Effector CD8-positive, alpha-beta T cell (primary cell): ENCODE data around the gene PRDM16.
"Not testable (repeated sequence)": the region's sequence is repeated elsewhere in the genome, so short reads cannot be mapped to it uniquely, and the experiment has no call there.

Experiments used
- DNase-seq: peaks from one replicate; lab custom pipeline; 2025; lab: John Stamatoyannopoulos, UW

PRDM16 gene

DNA sequence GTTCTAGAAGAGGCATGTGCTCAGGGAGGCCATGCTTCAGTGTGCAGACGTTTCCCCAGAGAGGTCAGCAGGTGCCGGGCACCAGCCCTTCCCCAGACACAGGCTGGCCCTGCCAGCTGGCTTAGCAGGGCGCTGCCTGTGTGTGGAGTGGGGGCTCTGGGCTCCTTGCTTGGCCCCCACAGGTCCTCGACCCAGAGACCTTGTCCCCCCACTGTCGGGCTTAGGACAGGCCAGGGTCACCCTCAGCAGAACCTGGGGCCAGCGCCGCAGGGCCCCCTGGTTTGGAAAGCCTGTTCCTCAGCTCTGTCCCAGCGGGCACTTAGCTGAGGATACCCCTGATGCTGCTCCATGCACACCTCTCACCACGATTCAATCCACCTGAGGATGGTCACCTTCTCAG is 213.2 kb downstream of the PRDM16 start:
- no peak for DNase-seq

DNA sequence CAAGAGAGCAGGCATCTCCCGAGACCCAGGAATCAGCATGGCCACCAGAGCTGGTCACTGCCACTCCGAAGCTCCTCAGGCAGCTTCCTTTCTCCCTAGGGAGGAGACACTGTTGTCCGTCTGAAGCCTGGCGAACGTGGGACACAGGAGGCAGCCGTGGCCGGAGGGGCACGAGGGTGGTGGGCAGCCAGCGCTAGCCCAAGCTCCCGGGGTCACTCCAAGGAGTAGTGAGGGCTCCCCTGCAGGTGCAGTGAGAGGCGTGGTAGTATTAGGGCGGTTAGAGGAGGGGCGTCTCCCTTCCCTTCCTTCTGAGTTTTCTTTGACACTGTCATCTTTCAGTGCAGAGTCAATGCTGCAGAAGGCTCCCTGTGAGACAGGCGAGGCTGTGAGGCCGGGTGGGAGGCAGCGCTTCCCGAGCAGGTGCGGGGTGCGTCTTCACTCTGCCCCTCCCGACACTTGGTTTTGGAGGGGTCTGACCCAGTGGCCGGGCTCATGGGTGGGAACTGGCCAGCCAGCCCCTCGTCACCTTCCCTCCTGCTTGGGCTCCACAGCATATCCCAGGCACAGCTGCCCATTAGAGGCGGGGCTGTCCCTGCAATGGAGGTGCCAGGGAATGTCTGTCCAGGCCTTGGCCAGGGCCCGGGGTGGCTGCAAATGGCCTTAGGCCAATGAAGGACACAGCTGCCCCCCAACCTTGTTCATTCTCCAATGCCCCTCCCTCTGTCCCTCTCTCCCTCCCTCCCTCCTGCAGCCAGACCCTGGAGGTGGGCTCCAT is 213.8 kb downstream of the PRDM16 start:
- DNase-seq = no peak

DNA sequence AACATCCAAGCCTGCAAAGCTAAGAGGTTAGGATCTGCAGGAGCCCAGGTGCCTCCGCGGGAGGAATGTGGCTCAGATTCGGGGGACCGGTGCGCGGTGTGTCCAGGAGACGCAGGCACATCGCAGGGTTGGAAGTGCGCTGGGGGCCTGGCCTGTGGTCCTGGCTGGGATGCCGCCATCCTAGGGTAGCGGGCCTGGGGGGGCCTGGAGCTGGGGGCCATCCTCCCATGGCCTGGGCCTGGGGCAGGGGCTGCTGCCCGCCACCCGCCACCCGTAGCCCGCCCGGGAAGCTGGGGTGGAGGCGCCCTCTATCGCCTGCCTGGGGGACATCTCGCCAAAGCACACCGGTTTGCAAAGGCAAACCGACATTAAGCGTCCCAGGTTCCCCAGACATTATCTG is 214.8 kb downstream of the PRDM16 start:
- no peak for DNase-seq

DNA sequence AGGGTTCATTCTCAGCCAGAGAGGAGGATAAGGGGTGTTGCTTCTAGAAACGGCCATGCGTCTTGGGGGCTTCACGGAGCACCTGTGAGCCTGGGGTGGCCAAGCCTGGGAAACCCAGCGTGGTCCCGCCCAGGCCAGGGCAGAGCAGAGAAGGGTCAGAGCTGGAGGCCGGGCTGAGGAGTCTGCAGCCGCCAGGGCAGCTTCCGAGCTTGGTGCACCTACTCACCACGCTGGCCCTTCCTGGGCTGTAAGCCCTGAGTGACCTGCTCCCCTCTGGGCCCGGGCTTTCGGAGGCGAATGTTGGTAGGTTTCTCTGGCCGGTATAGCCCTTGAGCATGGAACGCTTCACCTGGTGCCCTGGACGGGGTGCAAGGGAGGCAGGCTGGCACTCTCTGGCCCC is 215.7 kb downstream of the PRDM16 start:
- DNase-seq = no peak

DNA sequence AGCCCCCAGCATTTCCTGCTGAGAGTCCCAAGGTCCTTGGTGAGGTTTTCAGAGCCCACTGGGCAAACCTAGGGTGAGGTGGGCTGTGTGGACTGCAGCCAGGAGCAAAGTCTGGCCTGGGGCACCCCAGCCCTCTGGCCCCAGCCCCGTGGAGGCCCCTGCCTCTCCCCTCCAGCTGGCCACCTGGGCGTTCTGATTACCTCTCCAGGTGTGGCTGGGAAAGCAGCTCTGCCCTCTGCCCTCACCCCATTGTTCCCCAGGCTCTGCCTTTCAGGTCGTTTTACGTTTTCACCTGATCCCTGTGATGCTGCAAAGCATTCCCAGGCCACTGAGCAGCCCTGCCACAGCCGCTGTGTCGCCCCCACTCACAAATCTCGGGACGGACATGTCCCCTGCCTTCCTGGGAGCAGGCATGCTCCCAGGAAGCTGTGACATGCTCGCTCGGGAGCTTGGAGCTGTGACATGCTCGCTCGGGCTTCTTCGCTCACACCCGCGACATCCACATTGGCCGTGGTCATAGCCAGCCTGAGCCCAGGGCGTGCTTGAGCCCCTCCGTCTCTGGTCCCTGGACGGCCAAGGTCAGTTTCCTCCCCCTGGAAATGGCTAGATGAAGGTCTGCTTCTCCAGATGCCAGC is 216.2 kb downstream of the PRDM16 start:
- no peak for DNase-seq

DNA sequence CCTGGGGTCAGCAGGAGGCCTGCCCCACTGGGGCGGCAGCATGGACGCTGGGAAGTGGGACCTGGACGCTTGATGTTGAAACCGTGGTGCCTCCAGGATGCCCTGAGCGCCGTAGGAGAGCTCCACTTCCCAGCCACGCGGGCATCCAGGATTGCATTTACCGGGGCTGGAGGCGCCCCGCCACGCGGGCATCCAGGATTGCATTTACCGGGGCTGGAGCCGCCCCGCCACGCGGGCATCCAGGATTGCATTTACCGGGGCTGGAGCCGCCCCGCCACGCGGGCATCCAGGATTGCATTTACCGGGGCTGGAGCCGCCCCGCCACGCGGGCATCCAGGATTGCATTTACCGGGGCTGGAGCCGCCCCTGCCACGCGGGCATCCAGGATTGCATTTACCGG is 218.1 kb downstream of the PRDM16 start:
- DNase-seq = not testable (repeated sequence)

DNA sequence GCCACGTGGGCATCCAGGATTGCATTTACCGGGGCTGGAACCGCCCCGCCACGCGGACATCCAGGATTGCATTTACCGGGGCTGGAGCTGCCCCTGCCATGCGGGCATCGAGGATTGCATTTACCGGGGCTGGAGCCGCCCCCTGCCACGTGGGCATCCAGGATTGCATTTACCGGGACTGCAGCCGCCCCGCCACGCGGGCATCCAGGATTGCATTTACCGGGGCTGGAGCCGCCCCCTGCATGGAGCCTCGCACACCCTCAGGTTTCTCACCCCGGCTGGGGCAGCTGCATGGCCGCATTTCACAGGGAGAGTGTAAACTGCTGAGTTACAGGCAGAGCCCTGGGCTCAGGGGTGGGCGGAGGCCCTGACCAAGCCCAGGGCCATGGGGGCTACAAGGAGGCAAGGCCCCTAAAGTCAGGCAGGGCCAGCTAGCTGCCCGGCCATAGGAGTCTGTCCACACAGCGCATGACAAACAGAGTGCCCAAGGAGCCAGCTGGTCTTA is 218.7 kb downstream of the PRDM16 start:
- no peak for DNase-seq

DNA sequence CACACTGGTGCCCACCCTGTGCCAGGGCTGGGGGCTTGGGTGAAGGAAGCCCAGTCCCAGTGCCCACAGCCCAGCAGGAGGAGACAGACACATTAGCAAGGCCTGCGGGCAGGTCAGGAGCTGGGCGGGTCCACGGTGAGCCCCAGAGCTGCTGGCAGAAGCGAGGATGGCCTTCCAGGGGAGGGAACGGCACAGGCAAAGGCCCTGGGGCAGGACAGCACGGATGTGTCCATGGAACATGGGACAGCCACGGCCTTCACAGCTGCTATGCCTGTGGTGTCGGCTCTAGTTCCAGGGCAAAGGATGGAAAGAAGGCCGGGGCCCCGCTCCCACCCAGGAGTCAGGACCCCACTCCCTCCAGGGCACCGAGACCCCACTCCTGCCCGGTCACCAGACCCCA is 220.5 kb downstream of the PRDM16 start:
- DNase-seq = no peak

DNA sequence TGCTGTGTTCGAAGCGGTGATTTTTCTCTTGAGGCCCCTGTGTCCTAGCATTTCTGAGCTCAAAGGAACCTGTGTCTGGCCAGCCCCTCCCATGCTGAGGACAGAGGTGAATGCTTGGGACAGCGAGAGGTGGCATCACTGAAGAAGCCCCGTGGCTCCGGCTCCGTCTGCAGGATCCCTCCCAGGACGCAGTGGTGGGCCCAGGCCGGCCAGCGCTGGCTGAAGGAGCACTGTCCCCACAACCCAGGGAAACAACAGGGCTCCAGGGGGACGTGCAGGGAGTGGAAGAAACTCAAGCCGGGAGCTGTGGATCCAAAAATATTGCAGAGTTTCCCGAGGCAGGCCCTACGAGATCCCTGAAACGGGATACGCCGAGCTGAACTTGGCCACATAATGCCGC is 221.4 kb downstream of the PRDM16 start:
- DNase-seq = no peak

DNA sequence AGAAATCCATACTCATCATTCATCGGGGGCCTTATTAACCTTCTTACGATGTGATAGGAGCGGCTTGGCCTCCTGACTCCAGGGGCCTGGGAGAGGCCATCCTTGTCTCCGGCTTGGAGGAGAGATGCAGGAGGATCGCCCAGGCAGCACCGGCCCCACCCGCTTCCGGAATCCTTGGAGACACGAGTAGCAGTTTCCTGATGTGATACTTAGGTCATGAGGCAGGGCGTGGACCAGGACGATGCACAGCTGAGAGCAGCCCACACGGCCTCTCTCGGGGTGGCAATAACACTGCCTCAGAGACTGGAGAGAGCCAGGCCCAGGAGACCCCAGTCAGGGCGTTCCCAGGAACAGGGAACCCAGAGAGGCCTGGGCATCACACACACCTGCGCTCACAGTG is 221.9 kb downstream of the PRDM16 start:
- DNase-seq = no peak

DNA sequence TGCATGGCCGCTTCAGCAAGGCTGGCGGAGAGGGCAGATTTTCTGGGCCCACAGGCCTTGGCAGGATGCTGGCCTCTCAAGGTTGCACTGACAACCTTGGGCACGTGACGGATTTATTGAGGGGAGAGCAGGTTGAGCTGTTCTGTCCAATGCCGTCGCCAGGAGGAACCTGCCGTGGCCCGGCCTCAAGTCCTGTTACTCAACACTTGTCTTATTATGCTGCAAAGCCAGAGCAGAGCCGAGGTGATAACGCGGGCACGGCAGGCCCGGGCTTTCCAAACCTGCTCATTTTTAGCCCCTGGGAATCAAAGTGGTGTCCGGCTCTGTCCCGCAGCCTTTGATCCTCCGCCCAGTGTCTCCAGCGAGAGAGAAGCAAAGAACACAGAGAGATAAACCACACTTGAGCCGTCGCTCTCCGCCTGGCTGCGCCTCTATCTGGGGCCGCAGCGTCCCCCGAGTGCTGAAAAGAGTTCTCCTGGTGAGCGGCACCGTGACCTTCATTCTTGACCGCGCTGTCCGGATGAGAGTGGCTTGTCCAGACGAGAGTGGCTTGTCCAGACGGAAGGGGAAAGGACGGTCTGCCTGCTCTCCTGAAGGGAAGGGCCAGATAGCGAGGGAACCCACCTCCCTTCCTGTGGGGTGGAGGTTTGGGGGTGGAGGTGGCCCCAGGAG is 223.2 kb downstream of the PRDM16 start:
- no peak for DNase-seq

DNA sequence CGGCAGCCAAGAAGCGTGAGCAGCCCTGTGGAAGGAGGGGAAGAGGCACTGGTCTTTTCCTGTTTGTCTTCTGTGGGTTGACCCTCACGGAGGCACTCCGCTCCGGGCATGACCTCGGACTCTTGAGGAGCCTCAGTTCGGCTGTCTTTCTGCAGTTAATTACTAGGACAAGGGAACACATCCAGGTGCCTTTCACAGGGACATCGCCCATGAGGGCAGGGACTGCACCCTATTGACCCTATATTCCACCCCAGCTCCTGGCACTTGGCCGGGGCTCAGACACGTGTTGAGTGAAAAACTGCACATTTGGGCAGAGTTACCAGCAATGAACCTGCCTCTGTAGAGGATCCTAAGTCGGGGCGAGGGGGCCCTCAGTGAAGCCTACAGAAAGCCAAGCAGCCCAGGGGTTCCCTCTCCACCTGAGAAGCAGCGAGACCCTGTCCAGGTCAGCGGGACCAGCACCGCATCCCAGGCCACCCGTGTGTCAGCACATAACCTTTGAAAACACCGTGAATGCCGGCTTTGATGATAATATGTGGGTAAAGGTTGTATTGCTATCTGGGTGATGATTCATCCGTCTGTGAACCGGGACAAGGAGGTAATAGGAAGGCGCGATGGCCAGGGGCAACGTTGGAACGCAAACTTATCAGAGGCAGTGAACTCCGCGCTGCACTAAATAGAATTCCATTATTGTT is 224.0 kb downstream of the PRDM16 start:
- DNase-seq = no peak

DNA sequence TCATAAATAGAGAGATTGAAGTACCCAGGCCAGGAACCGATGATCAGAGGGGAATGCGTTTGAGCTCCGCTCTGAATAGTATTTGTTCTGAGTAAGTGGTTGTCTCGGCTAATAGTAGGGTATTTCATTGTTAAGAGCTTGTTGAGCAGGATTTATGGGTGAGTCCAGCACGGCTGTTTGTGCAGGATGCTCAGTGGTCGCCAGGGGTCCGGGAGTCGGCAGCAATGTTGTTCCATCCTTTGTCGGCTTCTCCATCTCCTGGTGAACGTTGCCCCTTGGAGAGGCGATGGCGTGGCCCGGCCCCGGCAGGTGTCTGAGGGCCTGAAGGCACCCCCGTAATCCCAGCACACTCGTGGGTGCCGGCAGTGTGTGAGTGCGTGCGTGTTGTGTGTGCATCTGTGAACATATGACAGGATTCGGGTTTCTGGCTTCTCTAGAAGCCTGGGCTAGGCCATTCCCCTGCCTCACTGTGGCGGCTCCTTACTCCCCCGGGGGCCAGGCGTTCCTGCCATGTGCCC is 224.6 kb downstream of the PRDM16 start:
- DNase-seq = no peak

DNA sequence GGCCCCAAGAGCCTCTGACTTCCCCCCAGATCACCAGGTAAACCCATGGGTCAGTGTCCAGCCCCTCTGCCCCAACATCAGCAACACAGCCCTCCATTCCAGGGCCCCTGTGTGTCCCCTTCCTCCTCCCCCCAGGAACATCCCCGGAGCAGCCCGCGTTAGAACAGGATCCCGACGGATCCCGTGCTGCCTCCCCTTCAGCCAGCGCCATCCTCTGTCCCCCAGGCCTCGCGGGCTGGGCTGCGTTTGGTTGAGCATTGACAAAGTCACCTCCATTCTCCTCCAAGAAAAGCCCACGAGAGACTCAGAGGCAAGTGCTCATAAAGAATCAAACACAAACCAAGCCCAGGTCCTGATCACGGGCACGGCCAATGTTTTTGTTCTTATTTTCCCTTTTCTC is 225.4 kb downstream of the PRDM16 start:
- DNase-seq = no peak

DNA sequence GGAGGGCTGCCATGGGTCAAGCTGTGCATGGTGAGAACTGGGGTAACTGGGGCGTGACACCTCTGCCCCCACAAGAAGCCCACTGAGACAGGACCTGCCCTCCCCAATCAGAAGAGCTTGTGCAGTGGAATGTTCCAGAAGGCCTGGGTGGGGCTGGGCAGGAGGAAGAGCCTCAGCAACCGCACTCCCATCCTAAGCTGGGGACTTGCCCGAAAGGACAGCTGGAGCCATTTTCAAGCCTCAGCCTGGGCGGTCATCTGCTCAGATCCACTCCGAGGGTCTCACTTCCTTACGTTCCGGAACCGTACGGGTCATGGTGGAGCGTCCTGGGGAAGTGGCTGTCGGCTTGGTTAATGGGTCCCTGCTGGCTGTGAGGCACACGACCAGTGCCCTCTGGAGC is 226.8 kb downstream of the PRDM16 start:
- no peak for DNase-seq

DNA sequence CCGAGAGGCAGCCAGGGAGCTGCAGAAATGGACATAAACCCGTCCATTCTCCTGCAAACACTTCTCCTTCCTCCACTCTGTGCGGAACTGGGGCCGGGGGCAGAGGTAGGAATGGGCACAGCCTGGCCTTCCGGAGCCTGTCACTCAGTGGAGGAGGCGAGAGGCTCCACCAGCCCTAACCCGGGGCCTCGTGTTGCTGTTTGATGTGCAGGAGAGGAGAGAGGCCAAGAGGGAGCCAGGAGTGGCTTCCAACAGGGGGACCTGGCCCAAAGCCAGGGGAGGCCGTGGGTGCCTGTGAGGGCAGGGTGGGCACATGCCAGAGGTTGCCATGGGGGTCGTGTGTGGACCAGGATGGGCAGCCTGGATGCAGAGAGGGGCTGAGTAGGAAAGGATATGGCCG is 227.3 kb downstream of the PRDM16 start:
- no peak for DNase-seq

DNA sequence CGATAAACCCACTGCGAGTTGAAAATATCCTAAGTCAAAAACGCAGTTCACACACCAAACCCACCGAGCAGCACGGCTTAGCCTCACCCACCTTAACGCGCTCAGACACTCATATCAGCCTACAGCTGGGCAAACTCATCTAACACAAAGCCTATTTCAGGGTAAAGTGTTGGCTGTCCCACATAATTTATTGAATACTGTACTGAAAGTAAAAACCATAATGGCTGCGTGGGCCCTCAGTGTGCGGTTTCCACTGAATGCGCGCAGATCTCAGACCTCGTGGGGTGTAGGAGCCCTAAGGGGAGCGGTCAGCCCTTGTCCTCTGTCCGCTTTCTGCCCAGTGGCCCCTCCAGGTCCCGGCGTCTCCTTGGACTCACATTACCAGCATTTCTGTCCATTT is 227.8 kb downstream of the PRDM16 start:
- no peak for DNase-seq

DNA sequence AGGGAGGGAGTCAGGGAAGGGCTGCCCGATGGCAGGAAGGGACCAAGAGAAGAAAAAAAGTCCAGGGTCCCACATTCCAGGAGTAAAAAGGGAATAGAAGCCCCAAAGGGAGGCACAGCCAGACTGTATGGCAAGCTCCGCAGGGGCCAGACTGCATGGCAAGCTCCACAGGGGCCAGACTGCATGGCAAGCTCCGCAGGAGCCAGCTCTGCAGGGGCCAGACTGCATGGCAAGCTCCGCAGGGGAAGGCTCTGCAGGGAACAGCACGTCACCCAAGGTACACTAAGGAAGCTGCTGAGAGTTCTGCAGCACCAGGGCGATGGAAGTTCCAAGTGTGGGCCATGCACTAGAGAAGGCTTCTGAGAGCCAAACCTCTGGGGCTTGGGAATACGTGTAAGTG is 228.8 kb downstream of the PRDM16 start:
- DNase-seq = no peak

DNA sequence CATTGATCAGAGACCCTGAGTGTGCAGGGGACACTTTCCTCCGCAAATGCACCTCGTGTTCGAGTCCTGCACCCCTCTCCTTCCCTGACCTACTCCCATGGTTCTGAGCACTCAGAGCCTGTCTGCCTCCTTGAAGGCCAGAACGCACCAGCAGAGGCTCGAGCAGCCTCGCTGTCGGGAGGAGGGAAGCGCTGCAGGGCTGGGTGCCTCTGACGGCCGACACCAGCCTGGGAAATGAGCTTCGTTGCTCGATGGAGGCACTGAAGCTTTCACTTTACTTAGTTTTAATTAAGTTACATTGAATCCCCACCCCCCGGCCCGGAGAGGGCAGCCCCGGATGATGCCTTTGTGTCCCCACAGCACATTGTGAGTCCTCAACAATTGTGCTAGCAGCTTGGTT is 229.2 kb downstream of the PRDM16 start:
- no peak for DNase-seq

DNA sequence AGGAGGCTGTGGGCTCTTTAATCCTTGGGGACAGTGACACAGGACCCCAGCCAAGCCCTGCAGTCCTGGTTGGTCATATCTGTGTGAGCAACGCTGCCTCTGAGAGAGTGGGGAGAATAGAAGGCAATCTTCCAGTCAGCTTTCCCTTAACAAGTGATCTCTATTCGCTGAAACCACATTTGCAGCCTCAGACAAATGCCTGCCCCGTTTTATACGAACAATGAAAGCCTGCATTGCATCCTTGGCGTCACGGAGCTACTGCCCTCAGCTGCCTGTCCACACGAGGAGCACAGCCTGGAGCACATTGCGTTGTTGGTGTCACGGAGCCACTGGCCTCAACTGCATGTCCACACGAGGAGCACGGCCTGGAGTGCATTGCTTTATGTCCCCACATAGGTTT is 235.2 kb downstream of the PRDM16 start:
- DNase-seq = no peak

DNA sequence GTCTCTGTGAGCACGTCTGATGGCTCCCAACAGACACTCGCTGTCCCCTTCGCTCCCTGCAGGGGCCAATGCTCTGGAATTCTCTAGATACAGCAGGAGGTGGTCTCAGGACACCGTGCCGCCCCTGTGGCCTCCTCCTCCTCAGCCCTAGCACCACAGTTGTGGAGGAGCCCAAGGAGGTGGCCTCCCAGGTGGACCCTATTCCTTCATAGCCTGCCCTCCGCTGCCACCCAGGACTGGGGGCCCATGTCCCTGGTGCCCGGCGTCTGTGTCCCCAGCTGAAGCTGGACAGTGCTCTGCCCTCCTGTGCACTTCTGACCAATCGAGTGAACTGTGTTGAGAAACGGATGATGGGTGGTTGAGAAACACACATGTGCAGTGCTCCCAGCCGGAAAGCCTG is 235.7 kb downstream of the PRDM16 start:
- no peak for DNase-seq

DNA sequence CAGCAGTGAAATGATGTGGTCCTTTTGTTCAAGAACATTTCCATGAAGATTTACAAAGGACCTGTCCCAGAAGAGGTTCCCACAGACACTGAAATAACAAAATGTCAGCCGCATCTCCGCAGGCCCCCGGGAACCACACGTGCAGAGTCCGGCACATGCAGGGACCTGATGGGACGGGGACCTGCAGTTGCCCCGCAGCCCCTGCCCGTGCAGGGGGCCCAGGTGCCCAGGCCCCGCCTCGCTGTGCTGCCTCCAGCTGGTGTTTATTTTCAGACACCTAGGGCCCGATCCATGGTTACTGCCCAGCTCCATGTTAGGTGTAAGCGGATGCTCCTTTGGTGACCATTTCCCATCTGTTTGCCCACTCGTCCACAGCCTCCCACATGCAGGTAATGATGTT is 236.2 kb downstream of the PRDM16 start:
- DNase-seq = no peak
